Activated CD8-positive, alpha-beta memory T cell treated with anti-CD3 and anti-CD28 coated beads for 48 hours (primary cell): ENCODE data around the gene LGALS4.
A peak's percentile ranks its signal among the peaks of the same experiment; 100 is the strongest.
"Not testable (repeated sequence)": the region's sequence is repeated elsewhere in the genome, so short reads cannot be mapped to it uniquely, and the experiment has no call there.

Experiments used
- DNase-seq, 3 experiments: peaks; one replicate each; pipeline ENCODE4 v3.0.0-alpha.2; 2020; ENCODE audit warnings: low read depth in 2 of 3, low spot score in 2 of 3

The LGALS4 gene

GRCh38 chr19:38812841-38813320 lies at the start of gene LGALS4:
Gene LGALS4, minus strand, starts transcription at chr19:38812945. Its CDS starts 59 bp downstream, at chr19:38812886.
- DNase-seq, result no peak

DNA sequence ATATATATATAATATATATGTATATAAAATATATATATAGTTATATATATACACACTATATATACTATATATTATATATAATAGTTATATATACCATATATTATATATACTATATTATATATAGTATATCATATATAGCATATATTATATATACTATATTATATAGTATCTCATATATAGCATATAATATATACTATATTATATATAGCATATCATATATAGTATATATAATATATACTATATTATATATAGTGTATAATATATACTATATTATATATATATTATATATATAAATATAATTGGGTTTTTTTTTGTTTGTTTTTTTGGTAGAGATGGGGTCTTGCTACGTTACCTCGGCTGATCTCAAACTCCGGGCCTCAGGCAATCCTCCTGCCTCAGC lies 48.6 kb upstream of the LGALS4 start:
- DNase-seq, result no peak

- DNase-seq, result not testable (repeated sequence)
These were observed 47.0 kb upstream of the LGALS4 start for GRCh38 chr19:38859631-38860204.

DNA sequence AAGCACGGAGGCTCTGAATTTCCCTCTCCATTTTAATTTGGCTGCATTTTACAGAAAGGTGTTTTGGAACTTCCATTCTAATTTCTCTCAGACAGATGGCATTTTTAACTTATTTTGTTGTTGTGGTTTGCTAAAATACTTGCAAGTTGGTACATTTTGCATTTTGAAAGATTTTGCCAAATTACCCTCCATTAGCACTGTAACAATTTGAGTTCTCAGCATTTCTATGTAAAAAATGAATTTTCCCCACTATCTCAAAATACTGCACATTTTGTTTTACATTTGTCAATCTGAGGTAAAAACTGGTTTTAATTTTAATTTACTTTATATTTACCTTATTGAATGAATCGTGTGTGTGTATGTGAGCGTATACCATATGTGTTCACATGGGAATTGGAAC lies 44.1 kb upstream of the LGALS4 start:
- no peak for DNase-seq

DNA sequence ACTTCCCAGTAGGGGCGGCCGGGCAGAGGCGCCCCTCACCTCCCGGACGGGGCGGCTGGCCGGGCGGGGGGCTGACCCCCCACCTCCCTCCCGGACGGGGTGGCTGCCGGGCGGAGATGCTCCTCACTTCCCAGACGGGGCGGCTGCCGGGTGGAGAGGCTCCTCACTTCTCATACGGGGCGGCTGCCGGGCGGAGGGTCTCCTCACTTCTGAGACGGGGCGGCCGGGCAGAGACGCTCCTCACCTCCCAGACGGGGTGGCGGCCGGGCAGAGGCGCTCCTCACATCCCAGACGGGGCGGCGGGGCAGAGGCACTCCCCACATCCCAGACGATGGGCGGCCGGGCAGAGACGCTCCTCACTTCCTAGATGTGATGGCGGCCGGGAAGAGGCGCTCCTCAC lies 43.0 kb upstream of the LGALS4 start:
- DNase-seq, result not testable (repeated sequence)

GRCh38 chr19:38854961-38855360 lies 42.2 kb upstream of the LGALS4 start:
- DNase-seq, result not testable (repeated sequence)

DNA sequence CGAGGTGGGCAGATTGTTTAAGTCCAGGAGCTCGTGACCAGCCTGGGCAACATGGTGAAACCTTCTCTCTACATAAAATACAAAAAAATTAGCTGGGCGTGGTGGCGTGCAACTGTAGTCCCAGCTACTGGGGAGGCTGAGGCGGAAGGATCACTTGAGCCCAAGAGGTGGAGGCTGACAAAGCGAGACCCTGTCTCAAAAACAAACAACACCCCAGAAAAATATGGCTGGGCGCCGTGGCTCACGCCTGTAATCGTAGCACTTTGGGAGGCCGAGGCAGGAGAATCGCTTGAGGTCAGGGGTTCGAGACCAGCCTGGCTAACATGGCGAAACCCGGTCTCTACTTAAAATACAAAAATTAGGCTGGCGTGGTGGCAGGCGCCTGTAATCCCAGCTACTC lies 40.5 kb upstream of the LGALS4 start:
- no peak for DNase-seq

DNA sequence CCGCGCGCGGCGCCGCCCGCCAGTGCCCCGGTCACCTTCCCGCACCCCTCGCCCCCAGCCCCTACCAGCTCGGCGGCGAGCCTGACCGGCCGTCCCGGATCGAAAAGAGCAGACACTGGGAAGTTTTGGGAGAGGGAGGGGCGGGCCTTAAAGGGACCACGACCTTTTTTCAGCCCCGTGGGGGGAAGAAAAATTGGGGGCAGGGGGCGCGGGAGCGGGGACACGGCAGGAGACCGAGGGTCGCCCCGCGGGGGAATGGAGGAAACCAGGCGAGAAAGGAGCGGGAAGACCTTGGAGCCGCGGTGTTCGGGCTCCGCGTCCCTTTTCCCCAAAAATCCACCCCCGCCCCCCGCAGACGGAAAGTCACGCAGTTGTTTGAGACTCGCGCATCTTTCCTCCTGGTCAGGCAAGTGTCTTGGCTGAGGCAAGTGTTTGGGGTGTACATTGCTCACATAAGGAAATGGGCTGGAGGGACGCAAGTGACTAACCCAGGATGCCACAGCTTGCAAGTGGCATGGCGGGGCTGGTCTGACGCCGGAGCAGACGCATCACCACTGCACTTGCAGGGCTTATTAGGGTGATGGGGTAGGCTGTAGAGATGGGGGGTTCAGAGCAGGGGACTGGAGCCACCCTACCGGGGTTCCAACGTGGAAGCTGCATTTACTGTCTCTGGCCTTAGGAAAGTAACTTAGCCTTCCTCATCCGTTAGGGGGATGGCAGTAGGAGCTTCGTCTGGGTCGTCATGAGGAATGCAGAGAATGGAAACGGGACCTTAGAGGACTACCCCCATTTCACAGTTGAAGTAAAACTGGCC lies 39.7 kb upstream of the LGALS4 start:
- DNase-seq, result no peak

DNA sequence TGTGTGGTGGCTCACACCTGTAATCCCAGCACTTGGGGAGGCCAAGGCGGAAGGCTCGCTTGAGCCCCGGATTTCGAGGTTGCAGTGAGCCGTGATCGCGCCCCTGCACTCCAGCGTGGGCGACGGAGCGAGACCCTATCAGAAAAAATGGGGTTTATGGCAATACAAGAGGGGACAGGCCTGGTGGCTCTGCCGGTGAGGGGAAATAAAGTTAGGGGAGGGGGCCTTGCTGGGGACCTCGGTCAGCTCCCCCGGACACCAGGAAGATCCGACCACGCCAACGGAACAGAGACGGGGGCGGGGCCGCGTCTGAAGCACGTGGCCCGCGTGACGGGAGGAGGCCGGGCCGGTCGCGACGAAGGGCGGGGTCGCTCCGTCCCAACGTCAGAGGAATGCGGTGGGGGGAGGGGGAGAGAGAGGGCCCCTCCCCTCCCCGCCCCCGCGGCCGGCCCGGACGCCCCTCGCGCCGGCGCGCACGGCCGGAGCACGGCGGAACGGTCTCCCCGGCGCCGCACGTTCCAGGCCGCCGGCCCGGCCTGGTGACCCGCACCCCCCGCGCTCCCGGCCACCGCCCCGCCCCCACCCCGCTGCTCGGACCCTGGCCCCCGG lies 39.0 kb upstream of the LGALS4 start:
- DNase-seq, result peak; percentile 75 to 84 (median 80)

DNA sequence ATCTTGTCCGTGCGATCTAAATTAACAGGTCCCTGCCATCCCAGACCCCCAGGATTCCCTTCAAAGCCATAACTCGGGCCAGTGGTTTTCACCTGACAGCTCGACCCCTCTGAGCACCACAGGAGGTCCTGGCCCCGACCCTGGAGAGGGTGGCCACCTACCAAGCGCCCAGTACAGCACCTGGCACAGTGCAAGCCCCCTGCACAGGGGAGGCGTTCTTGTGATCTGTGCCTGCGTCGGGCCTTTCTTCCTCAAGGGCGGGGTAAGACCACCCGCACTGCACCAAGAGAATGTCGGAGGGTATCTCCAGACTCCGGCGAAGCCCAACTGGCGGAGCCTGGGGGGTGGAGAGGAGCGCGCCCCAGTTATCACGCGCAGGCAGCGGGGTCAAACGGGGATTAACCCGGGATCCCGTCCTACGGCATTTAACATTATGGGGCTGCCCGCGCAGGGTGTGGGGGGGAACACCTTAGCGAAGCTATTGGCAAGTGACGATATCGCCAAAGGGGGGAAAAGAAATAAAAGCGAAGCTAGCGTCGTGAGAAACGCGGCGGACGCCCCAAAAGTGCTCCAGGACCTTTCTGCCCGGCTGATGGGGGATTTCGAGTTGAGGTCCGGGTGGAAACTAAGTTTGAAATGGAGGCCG lies 38.4 kb upstream of the LGALS4 start:
- no peak for DNase-seq

DNA sequence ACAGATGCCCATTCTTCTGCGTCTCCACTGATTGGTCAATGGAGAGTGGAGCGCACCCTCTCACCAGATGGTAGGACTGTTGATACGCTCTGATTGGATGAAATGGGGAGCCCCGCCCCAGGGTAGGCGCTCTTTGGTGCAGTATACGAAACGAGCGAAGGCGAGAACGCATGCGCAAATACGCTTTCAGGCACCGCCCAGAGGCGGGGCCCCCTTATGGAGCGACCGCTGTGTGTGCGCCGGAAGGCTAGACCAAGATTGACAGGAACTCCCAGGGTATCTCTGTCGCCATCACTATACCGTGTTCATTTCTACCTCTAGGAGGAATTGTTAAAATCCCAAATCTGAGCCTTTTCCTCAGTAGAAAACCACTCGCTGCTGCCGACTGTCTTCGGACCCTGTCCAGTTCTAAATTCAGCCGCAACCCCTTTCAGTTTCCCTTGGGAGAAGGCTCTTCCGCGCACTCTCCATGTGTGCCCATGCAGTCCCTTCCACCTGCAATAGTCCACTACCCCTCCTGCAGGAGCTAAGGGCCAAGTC lies 37.8 kb upstream of the LGALS4 start:
- DNase-seq, result peak in 2 of 3 experiments; percentile 78 to 93

- peak; percentile 95 to 97 (median 97) for DNase-seq
These were observed 37.2 kb upstream of the LGALS4 start, which contains the start of gene HNRNPL for GRCh38 chr19:38849860-38850435. Gene HNRNPL, minus strand, starts transcription at chr19:38849986. Its CDS starts 20 bp downstream, at chr19:38849966.

DNA sequence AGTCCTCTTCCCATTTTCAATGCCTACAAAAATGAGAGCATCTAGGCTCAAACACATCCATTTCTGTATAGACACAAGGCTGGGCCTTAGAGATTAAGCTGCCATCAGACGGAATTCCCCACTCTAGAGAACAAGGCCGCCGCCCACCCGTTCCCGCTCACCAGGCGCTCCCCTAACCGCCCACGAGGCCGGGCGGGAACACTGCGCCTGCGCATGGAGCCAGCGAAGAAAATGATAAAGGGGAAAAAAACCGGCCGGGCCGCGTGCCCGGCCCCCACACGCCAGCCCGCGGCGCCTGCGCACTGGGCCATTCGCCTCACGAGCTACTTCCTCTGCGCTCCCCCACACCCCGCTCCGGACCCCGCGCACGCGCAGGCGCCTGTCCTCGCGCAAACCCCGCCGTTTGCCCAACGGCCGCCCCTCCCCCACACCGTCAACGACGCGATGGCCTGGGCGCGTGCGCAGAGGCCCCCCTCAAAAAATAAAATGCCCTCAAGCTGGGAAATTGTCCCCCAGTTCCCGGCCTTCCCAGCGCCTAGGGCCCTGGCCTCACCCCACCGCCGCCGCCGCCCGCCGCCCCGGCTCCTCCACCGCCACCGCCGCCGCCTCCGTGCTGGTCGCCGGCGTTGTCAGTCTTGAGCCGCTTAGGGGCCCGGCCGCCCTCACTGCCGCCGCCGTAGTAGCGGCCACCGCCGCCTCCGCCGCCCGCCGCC lies 36.6 kb upstream of the LGALS4 start:
- peak; percentile 98 to 100 (median 99) for DNase-seq

DNA sequence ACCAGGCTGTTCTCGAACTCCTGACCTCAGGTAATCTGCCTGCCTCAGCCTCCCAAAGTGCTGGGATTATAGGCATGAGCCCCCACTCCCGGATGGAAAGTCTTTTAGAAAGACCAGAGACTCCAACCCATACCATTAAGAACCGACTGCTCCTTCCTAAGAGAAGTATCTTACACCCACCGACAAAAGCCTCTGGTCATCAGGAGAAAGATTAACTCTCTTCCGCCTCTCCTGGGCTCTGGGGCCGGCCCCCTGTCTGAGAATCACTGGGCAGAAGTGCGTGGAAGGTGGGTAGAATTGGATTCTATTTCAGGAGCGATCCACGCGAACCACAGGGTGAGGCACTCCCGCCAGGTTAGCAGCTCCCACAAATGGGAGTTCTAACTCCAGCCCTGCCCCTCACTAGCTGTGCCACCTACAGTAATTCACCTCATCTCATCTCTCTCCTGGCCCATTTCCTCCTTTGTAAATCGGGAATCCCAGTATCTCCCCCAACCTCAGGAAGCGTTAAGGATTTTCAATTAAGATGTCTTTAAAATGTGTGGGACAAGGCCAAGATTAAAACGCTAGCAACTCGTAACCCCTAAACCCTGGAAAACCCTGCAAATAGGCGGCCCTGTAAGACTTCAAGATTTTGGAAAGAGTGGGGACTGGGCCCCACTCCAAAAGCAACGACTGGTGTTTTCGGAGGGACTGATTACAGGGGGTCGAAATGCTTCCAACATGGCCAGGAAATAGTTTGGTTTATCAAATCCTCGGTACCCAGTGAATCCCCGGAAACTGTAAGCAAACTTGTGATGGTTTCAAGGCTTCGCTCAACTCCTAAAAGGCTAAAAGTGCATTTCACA lies 35.8 kb upstream of the LGALS4 start:
- DNase-seq, result no peak

DNA sequence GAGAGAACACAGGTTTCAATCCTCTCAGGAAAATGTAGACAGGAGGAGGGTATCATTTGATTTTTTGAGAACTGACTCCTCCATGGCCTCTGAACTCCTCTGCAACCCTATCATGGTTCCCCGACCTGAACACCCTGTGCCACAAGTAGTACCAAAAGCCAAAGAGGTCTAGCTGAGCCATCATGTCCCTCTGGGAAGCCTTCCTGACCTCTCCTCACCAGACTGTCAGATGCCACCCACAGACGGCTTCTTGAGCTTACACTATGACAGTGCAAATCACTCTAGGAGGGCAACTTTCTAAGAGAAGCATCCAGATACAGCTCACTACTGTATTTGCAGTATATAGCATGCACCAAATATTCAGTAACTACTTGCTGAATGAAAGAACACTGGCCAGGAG lies 33.4 kb upstream of the LGALS4 start:
- DNase-seq, result no peak

DNA sequence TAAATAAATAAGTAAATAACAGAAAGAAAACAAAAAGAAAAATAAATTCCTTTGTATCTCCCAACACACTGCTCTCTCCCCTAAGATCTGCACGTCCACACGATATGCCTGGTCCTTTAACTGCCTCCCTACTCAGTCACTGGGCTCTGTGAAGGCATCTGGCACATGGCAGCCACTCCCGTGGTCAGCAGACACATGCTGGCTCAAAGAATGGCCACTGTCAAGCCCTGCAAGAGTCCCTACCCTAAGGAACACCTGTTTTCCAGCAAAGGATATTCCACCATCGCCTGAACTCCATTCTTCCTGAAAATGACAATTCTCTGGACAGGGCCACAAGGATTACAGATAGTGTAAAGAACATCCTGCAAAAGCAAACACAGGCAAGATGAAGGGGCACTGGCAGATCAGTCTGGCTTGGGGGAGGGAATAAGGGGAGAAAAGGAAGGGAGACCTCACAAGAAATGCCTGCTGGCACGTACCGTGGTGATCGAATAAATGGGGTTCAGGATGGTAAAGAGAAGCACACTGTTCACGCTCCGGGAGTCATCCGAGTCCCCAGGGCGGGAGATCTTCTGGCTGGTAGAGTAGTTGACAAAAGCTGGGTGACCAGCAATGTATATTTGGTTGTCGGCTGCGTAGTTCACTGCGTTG lies 32.8 kb upstream of the LGALS4 start:
- no peak for DNase-seq

- no peak for DNase-seq
These were observed 31.4 kb upstream of the LGALS4 start for GRCh38 chr19:38844093-38844686.

DNA sequence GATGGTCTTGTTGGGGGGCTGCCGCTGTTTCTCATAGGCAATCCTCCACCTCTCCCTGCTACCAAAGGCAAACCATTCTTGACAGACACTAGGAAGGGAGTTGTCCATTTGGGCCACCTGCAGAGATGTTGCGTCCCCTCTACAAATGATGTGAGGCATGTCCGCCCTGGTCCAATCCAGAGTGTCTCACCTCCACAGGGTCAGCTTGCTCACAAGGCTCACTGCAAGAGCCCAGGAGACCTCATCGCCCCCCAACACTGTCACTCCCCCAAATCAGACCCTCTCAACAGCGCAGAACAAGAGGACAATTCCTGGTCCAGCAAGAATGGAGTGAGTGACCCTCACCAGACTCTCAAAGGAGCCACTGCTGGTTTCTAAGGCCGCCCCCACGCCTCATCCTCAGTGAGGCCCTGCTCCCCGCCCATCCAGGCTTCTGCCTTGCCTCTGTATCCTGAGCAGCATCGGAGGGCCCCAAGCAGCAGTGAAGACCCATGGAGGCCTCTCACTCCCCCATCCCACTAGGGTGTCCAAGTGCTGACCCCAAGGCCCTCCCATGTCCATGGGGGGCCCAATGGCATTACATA lies 30.5 kb upstream of the LGALS4 start:
- no peak for DNase-seq
